Epithelial cell of esophagus (primary cell): ENCODE results near the gene BRI3.

ENCODE experiments used
- DNase-seq: peaks from one replicate; pipeline ENCODE4 v3.0.0; 2010; ENCODE audit warnings: low read depth
- H3K4me3 ChIP-seq: 2 replicates; pipeline ENCODE4 v1.5.1; 2011; ENCODE audit warnings: mild to moderate bottlenecking, low read length, control low read depth
- CTCF ChIP-seq: IDR thresholded peaks from 2 replicates; pipeline ENCODE4 v1.5.1; 2011; ENCODE audit warnings: low read depth, mild to moderate bottlenecking, low read length, control low read depth, inconsistent platforms; ENCODE audit not compliant: insufficient read depth; ENCODE audit errors: missing control alignments

BRI3 gene

GRCh38 chr7:98242934-98243333 is 38.6 kb upstream of the BRI3 start:
- DNase-seq = no peak
- TF ChIP-seq CTCF = no peak

GRCh38 chr7:98244871-98245270 is 36.6 kb upstream of the BRI3 start:
- no peak for DNase-seq
- no peak overlapping the region for H3K4me3 ChIP-seq
- TF ChIP-seq CTCF = no peak

More at GRCh38 chr7:98242934-98243333, 38.6 kb upstream of the BRI3 start:
- no peak overlapping the region for H3K4me3 ChIP-seq

GRCh38 chr7:98248156-98248555 is 33.3 kb upstream of the BRI3 start:
- no peak for DNase-seq
- no peak overlapping the region for H3K4me3 ChIP-seq
- no peak for TF ChIP-seq CTCF

DNA sequence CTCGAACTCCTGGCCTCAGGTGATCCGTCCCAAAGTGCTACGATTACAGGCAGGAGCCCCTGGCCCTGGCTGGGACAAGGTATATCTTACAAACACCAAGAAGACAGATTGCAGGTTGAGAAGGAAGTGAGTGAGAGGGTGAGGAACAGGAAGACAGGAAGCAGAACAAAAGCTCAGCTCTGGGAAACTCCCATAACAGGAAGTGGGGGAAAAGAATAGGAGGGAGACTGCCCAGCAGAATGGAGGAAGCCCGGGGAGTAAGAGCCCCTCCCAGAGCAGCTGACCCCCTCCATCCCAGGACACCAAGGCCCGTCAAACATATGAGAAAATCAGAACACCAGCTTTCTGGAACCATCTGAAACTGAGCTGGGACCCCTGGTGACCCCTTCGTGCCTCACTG is 32.4 kb upstream of the BRI3 start:
- DNase-seq = no peak
- H3K4me3 ChIP-seq = no peak overlapping the region
- no peak for TF ChIP-seq CTCF

GRCh38 chr7:98250789-98251188 is 30.7 kb upstream of the BRI3 start:
- TF ChIP-seq CTCF = no peak
- H3K4me3 ChIP-seq = peak overlapping the region; percentile 74
- no peak for DNase-seq

DNA sequence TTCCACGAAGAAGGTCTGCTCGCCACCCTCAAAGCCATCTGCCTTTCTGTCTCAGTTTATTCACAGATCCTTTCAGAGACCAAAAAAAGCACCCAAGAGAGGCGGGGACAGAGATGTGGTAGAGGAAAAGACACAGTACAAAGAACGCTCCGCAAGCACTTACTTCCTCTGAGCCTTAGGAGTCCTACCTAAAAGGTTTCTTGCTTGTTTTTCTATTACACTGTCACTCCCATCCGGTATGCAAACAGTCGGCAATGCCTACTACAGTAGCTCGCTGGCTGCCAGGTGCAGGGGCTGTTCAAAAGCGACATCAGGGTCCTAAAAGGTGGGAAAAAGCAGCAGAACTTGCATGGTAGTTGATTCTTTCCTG is 30.3 kb upstream of the BRI3 start:
- peak overlapping the region; percentile 74 for H3K4me3 ChIP-seq
- DNase-seq = no peak
- TF ChIP-seq CTCF = no peak

DNA sequence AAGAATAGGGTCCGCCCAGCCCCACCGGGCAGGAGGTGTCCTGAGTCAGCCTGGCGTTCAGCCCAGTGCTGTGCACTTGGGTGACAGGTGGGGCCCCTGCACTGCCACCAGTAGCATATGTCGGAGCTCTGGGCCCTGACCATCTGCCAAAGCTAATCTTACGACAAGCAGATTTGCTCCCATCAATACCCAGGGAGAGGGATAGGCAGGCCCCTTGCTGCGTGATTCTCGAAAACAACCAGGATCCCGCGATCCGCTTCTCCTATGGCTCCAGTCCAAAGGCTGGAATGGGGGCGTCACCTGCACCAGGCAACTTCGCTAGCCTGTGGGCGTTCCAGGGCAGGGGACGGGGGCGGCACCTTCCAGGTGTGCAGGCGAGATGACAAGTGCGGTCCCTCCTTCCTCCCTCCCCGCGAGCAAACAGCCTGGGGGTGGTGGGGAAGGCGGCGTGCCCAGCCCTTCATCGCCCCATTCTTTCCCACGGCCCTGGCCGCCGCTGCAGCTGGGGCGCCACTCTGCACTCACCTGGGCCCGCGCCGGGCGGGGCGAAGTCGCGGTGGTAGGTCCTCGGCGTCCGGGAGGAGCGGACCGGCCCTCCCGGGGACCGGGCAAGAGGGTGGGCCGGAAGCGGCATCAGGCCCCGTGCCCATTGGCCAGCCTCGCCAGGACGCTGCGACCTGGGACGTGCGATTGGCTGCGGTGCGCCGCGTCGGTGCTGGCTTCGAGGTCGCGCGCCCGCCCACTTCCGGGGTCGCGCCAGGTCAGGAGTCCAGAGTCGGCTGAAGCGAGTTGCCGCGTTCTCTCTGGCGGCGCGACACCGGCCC is 29.7 kb upstream of the BRI3 start, which contains the start of gene TECPR1:
Gene TECPR1 (minus strand): TSS at position 632 of the 824 bp plus-strand sequence. CDS start 6,086 bp downstream, outside the sequence.
- peak; percentile 91 for DNase-seq
- TF ChIP-seq CTCF = no peak
- peak within 1 kb of the TSS; percentile 74 for H3K4me3 ChIP-seq
